ENCODE results near the gene TNFRSF21.
A peak's percentile ranks its signal among the peaks of the same experiment; 100 is the strongest.

The TNFRSF21 gene

GRCh38 chr6:47221565-47221964 is 88.1 kb downstream of the TNFRSF21 start:
- DNase-seq (ENCODE audit: low spot score), result no peak

DNA sequence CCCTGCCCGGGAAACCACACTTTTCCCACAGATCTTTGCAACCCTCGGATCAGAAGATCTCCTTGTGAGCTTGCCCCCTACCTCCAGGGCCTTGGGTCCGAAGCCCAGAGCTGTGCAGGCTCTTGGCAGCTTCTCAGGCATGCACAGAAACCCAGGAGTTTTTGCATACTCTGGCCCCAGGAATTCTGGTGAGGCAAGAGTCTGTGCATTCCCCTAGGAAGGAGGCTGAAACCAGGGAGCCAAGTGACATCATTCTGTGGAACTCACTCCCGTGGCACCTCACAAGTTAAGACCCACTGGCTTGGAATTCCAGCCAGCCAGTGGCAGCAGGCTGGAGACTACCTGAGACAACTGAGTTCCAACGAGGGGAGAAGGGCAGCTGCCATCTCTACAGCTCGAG is 100.1 kb downstream of the TNFRSF21 start:
- peak; percentile 35 for DNase-seq (ENCODE audit: low spot score)

GRCh38 chr6:47207261-47207660 is 102.4 kb downstream of the TNFRSF21 start:
- DNase-seq (ENCODE audit: low spot score), result no peak

DNA sequence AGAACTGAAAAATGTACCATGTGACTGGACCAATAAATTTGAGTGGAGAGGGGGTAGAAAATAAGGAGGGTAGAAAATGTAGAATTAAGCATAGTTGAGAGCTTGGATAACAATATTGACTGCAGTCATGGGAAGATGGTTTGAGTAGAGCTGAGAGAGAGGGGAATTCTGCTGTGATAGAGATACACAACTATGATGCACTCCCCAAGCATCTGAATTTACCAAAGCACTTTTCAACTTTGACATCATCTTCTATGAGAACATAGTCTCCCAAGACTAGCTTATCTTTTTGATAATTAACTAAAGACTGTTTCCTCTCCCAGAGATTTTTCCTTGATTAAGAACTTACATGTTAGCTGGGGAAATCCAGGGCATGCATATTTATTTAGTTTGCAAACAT is 103.1 kb downstream of the TNFRSF21 start:
- DNase-seq (ENCODE audit: low spot score), result no peak

GRCh38 chr6:47203938-47204611 is 105.6 kb downstream of the TNFRSF21 start:
- DNase-seq (ENCODE audit: low spot score), result no peak

GRCh38 chr6:47203266-47203937 is 106.3 kb downstream of the TNFRSF21 start:
- no peak for DNase-seq (ENCODE audit: low spot score)

DNA sequence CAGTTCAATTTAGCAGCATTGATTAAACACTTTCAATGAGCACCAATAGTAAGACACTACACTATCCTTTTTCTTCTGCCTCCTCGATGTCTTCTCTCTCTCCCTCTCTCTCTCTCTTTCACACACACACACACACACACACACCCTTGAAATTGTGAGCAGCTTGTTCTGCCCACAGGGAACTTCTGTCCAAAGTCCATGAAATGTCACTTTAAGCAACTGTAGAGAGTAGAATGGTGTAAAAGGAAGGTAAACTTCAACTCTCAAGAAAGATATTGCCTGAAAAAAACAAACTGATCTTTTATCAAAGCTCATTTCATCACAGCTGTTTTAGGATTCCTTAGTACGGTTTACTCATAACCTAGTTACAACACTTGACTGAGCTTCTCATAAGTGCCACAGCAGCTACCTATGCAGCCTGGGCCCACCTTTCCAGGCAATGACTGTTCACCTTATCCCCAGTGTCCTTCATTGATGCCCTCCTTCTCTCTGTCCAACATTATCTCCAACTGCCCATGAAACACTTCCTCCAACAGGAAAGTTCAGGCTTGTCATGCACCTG is 107.0 kb downstream of the TNFRSF21 start:
- no peak for DNase-seq (ENCODE audit: low spot score)

DNA sequence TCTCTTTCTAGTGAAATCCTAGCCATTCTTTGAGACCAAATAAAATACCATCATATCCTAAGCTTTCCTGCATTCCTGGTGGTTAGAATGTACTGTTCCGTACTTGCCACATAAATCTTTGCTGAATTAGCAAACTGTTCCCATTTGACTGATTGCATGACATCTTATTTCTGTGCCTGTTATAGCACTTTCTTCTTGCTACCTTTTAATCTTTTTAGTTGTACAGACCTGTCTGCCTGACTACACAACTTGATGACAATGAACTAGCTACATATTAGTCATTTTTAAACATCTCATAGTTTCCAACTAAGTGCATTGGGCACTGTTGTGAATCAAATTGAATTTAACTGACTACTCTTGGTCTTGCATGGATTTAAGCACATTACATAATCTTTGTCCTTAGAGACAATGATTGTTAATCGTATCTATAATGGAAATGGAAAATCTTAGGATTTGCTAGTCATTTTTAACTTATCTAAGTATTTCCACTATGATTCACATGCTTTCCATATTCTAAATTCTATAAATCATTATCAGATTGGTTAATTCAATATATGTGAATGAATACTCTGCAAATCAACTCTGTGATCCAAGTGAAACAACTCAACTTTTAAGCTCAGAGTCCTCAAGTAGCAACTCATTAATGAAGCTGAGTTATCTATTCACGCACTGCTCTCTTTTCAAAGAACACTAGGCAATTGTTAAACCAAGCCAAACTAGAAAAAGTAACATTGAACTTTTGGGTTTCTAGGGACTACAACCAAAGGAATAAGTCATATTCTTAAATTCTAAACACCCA is 109.0 kb downstream of the TNFRSF21 start:
- no peak for DNase-seq (ENCODE audit: low spot score)

GRCh38 chr6:47197682-47198640 is 111.7 kb downstream of the TNFRSF21 start:
- no peak for DNase-seq (ENCODE audit: low spot score)

DNA sequence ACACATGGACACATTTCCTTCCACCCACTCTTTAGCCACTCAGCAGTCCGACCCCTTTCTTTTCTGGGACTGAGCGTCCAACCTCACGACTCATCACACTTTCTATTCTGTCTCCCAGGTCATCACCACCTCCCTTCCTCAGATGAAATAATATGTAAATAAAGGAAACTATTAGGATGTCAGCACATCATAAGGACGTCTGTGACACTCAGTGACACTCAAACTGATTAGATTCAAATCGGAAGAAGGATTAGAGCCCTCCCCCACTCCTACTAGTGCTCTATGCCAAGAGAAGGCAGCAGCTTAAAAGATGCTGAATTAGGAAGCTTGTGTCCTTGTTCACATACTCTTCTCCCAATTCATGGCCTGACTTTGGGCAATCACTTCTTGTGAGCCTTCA is 113.6 kb downstream of the TNFRSF21 start:
- DNase-seq (ENCODE audit: low spot score), result no peak

- DNase-seq (ENCODE audit: low spot score), result no peak
These were observed 114.6 kb downstream of the TNFRSF21 start for GRCh38 chr6:47195011-47195650.

- DNase-seq (ENCODE audit: low spot score), result peak; percentile 49
These were observed 121.1 kb downstream of the TNFRSF21 start for GRCh38 chr6:47188588-47189021.

DNA sequence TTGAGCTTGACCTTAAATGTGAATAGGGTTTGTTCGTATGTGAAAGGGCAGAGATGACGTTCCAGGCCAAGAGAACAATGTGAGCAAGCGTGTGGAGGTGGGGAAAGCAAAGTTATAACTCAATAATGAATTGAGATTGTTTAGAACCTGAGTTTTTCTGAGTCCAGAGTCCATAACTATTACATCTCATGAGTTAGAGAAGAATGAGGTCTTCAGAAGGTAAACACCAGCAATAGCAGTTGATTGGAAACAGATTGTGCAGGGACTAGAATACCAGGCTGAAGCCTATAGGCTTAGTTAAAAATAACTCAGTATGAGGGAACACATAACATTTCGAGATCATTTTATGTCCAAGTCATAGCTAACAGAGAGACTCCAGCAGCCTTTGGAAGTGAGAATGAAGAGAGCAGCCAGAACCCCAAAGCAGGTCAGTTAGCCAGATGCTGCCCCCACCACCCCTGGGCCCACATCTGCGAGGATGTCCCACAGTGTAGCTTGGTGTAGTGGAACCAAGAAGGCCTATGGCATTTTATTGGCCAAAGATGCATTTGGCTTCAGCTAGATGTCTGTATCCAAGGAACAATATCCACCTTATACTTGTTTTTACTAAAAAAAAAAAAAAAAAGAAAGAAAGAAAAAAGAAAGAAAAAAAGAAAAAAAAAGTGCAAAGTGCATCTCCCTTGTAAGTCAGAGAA is 121.7 kb downstream of the TNFRSF21 start:
- DNase-seq (ENCODE audit: low spot score), result no peak

- no peak for DNase-seq (ENCODE audit: low spot score)
These were observed 122.6 kb downstream of the TNFRSF21 start for GRCh38 chr6:47187113-47187512.

- no peak for DNase-seq (ENCODE audit: low spot score)
These were observed 127.3 kb downstream of the TNFRSF21 start for GRCh38 chr6:47182291-47182957.

DNA sequence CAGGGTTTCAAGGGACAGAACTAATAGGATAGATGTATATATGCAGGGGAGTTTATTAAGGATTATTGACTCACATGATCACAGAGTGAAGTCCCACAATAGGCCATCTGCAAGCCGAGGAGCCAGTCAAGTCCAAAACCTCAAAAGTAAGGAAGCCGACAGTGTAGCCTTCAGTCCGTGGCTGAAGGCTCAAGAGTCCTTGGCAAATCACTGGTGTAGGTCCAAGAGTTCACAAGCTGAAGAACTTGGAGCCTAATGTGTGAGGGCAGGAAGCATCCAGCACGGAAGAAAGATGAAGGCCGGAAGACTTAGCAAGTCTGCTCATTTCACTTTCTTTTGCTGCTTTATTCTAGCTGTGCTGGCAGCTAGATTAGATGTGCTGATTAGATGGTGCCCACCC is 128.0 kb downstream of the TNFRSF21 start:
- DNase-seq (ENCODE audit: low spot score), result no peak

All from GM03348 (cell line).